ENCODE data around the gene PGK1.

GRCh38 chrX:78064152-78064551 is 39.9 kb upstream of the PGK1 start:
- no peak for TF ChIP-seq EZH2 (IDR thresholded peaks at IDR 0.05; ENCODE audit: low read length, missing control alignments)
- no peak for TF ChIP-seq CTCF (conservative IDR thresholded peaks at IDR 0.05 in 1 of 2, IDR thresholded peaks at IDR 0.05 in 1 of 2; ENCODE audit: low read depth in 1 of 2, low read length in 2 of 2)

Measured in fibroblast of lung (primary cell).